HG03159 (cell line): ENCODE data around the gene NOP9.

ENCODE experiments used
- ATAC-seq: cut with Tn5 transposase; IDR thresholded peaks from one replicate; pipeline ENCODE4 v1.9.1; 2021; ENCODE audit warnings: mild to moderate bottlenecking, moderate library complexity; ENCODE audit not compliant: unreplicated experiment

Gene NOP9

GRCh38 chr14:24262821-24263733, 36.6 kb upstream of the NOP9 start, which contains the start of gene TGM1:
Gene TGM1 (minus strand): TSS chr14:24263177. CDS start chr14:24262352, 825 bp downstream.
- ATAC-seq: no peak

- no peak for ATAC-seq
These were observed 35.8 kb upstream of the NOP9 start for GRCh38 chr14:24263848-24264247.

GRCh38 chr14:24264298-24264697, 35.4 kb upstream of the NOP9 start:
- ATAC-seq: no peak

- no peak for ATAC-seq
These were observed 33.1 kb upstream of the NOP9 start for GRCh38 chr14:24266344-24267244.

GRCh38 chr14:24267516-24267915, 32.1 kb upstream of the NOP9 start:
- ATAC-seq: no peak

GRCh38 chr14:24268225-24268624, 31.4 kb upstream of the NOP9 start:
- no peak for ATAC-seq

- no peak for ATAC-seq
These were observed 30.3 kb upstream of the NOP9 start for GRCh38 chr14:24269368-24269767.

- no peak for ATAC-seq
These were observed 29.6 kb upstream of the NOP9 start for GRCh38 chr14:24269910-24270536.

GRCh38 chr14:24270537-24271133, 29.0 kb upstream of the NOP9 start:
- no peak for ATAC-seq

- peak; percentile 85 for ATAC-seq
These were observed 28.4 kb upstream of the NOP9 start, which contains the start of gene RABGGTA for GRCh38 chr14:24271134-24271833. Gene RABGGTA (minus strand): TSS chr14:24271597. CDS start chr14:24271115, 482 bp downstream.

GRCh38 chr14:24271834-24272263, 27.8 kb upstream of the NOP9 start:
- ATAC-seq: no peak

GRCh38 chr14:24272467-24272866, 27.2 kb upstream of the NOP9 start:
- no peak for ATAC-seq

GRCh38 chr14:24273422-24273998, 26.1 kb upstream of the NOP9 start:
- ATAC-seq: no peak

GRCh38 chr14:24274101-24274543, 25.5 kb upstream of the NOP9 start:
- ATAC-seq: peak; percentile 37

GRCh38 chr14:24277071-24277470, 22.6 kb upstream of the NOP9 start:
- ATAC-seq: no peak

GRCh38 chr14:24277606-24278321, 21.9 kb upstream of the NOP9 start:
- ATAC-seq: no peak

GRCh38 chr14:24278424-24278823, 21.2 kb upstream of the NOP9 start:
- ATAC-seq: no peak

GRCh38 chr14:24279301-24280186, 20.1 kb upstream of the NOP9 start:
- no peak for ATAC-seq
